Measurements from ENCODE around the gene CLINT1. TPM values are rescaled to one million over a fixed set of nuclear protein-coding genes. Genes with fewer than 3 reads are reported as not detected.

Gene CLINT1
- total RNA-seq, 1 donor from 2014 or later, result 92.1 TPM

DNA sequence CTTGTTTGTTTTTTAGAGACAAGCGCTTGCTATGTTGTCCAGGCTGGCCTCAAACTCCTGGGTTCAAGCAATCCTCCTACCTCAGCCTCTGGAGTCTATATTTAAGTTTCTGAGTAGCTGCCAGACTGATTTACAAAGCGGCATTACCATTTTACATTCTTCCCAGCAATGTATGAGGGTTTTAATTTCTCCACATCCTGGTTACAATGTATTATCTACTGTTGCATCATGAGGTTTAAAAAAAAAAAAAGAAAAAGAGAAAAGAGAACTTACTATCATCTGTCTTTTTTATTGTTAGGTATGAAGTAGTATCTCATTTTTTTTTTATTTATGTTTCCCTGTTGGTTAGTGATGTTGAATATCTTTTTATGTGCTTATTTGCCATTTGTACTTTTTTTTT is 18.9 kb upstream of the CLINT1 start:
- Mint-ChIP-seq H3K9me3 (peaks cover 5% of the 10 kb centered on the region), H3K36me3 (ENCODE audit: low read depth) (no peaks in the 10 kb centered on the region), H3K27ac (no peak overlapping the region), H3K4me1 (no peaks in the 10 kb centered on the region), H3K4me3 (no peak overlapping the region), H3K27me3 (peaks cover 3% of the 10 kb centered on the region)
- intact Hi-C loops (cut with micrococcal nuclease), result no loop called here
- no peak for DNase-seq

DNA sequence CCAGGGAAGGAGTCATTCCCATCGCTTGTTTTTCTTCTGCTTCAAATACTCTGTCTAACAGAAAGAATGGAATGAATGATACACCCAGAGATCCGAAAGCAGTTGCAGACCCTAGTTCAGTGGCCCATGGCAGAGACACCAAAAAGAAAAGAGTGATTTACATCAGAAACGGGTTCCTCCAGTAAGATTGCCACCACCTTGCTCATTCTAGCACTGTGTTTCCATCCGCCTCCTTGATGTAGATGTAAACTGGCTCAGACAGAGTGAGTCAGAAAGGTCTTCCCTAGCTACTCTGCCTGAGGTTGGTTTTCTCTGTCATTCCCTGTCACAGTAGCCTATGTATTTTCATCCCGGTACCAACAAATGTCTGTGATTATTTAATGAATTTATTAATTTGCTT is 15.9 kb upstream of the CLINT1 start:
- Mint-ChIP-seq H3K27me3 (peaks cover 3% of the 10 kb centered on the region), H3K9me3 (no peaks in the 10 kb centered on the region), H3K27ac (no peak overlapping the region), H3K4me1 (peaks cover 9% of the 10 kb centered on the region), H3K36me3 (ENCODE audit: low read depth) (no peaks in the 10 kb centered on the region), H3K4me3 (no peak overlapping the region)
- no peak for DNase-seq
- intact Hi-C loops (cut with micrococcal nuclease), result no loop called here

DNA sequence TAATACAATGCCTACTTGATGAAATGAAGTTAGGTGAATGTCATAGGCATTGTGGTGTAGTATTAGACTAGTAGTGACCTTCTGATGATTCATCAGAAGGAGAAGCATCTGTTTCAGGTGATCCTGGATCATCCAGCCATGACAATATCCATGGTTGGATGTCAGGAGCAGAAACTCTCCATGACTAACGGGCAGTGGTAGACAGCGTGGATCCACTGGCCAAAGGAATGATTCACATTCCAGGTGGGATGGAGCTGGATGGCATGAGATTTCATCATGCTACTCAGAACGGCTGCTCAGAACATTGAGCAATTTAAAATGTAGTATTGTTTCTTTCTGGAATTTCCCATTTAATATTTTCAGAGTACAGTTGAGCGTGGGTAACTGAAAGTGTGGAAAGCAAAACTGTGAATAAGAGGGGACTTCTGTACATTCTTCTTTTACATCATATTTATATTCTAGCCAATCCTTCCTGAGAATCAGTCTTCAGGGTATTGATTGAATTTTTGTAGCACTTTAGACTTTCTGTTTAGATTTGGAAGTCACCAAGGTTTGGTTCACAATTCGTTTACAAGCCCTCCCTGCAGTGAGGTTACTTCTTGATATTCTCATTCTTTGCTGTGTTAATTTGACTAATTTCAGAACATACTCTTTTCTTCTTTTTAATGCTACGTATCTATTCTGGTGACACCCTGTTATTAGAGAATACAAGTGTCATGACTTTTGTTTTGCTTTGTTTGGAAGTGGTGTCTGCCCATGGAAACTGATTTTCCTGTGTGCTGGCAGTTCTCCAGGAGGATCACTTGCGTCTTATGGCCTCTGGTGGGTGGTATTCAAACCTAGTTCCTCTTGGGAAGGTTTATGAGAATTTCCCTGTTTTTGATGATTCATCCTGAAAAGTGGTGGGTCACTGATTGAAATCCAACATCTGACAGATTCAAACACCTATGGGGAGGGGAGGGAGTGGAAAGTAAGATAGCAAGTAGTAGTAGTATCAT is 12.2 kb upstream of the CLINT1 start:
- peak overlapping the region; percentile 76 for H3K27ac Mint-ChIP-seq
- H3K27me3 Mint-ChIP-seq, result peaks cover 3% of the 10 kb centered on the region
- H3K4me3 Mint-ChIP-seq, result no peak overlapping the region
- DNase-seq, result no peak
- H3K9me3 Mint-ChIP-seq, result no peaks in the 10 kb centered on the region
- peaks cover 12% of the 10 kb centered on the region for H3K4me1 Mint-ChIP-seq
- intact Hi-C loops (cut with micrococcal nuclease), result loop anchor here (1.0 kb wide), 1 partner anchor 13 kb away; no protein-coding TSS in a partner anchor
- no peaks in the 10 kb centered on the region for H3K36me3 Mint-ChIP-seq (ENCODE audit: low read depth)

GRCh38 chr5:157867751-157868387 is 8.9 kb upstream of the CLINT1 start:
- H3K4me1 Mint-ChIP-seq, result peaks cover 15% of the 10 kb centered on the region
- H3K9me3 Mint-ChIP-seq, result no peaks in the 10 kb centered on the region
- no peak for DNase-seq
- no peaks in the 10 kb centered on the region for H3K27me3 Mint-ChIP-seq
- H3K36me3 Mint-ChIP-seq (ENCODE audit: low read depth), result no peaks in the 10 kb centered on the region
- intact Hi-C loops (cut with micrococcal nuclease), result no loop called here
- no peak overlapping the region for H3K27ac Mint-ChIP-seq
- no peak overlapping the region for H3K4me3 Mint-ChIP-seq

DNA sequence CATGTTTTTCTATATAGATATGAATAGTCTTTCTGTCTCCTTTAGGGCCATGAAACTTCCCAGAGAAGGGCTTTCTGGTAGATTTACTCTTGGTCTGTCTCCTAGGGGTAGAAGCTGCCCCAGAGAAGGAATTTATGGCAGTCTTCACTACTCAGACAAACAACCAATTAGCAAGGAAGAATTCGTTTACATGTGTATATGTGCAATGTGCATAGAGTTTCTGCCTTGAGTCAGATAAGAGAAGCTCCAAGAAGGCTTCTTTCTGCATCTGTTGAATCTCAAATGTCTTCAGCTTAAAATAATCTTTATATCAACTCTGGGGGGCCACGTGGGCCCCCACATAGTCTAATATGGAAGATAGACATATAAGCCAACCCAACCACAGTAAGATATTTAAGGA is 7.6 kb upstream of the CLINT1 start:
- Mint-ChIP-seq H3K4me1 (peaks cover 16% of the 10 kb centered on the region), H3K36me3 (ENCODE audit: low read depth) (no peaks in the 10 kb centered on the region), H3K27me3 (no peaks in the 10 kb centered on the region), H3K27ac (no peak overlapping the region), H3K4me3 (no peak overlapping the region), H3K9me3 (no peaks in the 10 kb centered on the region)
- intact Hi-C loops (cut with micrococcal nuclease), result no loop called here
- no peak for DNase-seq

DNA sequence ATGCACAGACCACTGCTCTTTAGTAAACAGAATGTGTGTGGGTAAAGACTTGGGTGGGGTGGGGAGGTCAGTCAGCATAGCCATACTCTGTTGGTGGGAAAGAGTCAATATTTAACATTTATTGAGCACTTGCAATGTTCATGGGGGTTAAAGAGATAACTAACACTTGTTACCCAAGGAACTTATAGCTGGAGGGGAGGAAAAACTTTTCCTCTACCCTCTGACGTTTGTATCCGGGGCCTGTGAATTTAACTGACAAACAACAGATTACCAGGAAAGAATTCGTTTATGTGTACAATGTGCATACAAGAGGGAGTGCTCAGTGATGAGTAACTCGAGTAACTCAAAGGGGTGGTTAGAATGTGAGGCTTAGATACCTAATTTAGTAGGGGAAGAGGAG is 6.8 kb upstream of the CLINT1 start:
- intact Hi-C loops (cut with micrococcal nuclease), result no loop called here
- H3K9me3 Mint-ChIP-seq, result no peaks in the 10 kb centered on the region
- no peaks in the 10 kb centered on the region for H3K27me3 Mint-ChIP-seq
- no peaks in the 10 kb centered on the region for H3K36me3 Mint-ChIP-seq (ENCODE audit: low read depth)
- no peak overlapping the region for H3K4me3 Mint-ChIP-seq
- H3K4me1 Mint-ChIP-seq, result peaks cover 17% of the 10 kb centered on the region
- H3K27ac Mint-ChIP-seq, result no peak overlapping the region
- DNase-seq, result no peak

- no peaks in the 10 kb centered on the region for H3K36me3 Mint-ChIP-seq (ENCODE audit: low read depth)
- intact Hi-C loops (cut with micrococcal nuclease), result no loop called here
- H3K4me1 Mint-ChIP-seq, result peaks cover 29% of the 10 kb centered on the region
- H3K9me3 Mint-ChIP-seq, result no peaks in the 10 kb centered on the region
- H3K27ac Mint-ChIP-seq, result no peak overlapping the region
- no peak for DNase-seq
- H3K4me3 Mint-ChIP-seq, result no peak overlapping the region
- no peaks in the 10 kb centered on the region for H3K27me3 Mint-ChIP-seq
Measured at GRCh38 chr5:157864067-157864466, 5.1 kb upstream of the CLINT1 start.

GRCh38 chr5:157862183-157862851 is 3.4 kb upstream of the CLINT1 start:
- Mint-ChIP-seq H3K36me3 (ENCODE audit: low read depth) (peaks cover 5% of the 10 kb centered on the region), H3K4me1 (peaks cover 38% of the 10 kb centered on the region), H3K4me3 (peak overlapping the region; percentile 6), H3K9me3 (no peaks in the 10 kb centered on the region), H3K27ac (no peak overlapping the region), H3K27me3 (no peaks in the 10 kb centered on the region)
- DNase-seq, result no peak
- intact Hi-C loops (cut with micrococcal nuclease), result no loop called here

GRCh38 chr5:157860898-157861890 is 2.2 kb upstream of the CLINT1 start:
- H3K4me1 Mint-ChIP-seq, result peaks cover 46% of the 10 kb centered on the region
- DNase-seq, result peak; percentile 65
- peaks cover 10% of the 10 kb centered on the region for H3K36me3 Mint-ChIP-seq (ENCODE audit: low read depth)
- H3K27me3 Mint-ChIP-seq, result no peaks in the 10 kb centered on the region
- peak overlapping the region; percentile 64 for H3K4me3 Mint-ChIP-seq
- peak overlapping the region; percentile 84 for H3K27ac Mint-ChIP-seq
- intact Hi-C loops (cut with micrococcal nuclease), result no loop called here
- H3K9me3 Mint-ChIP-seq, result no peaks in the 10 kb centered on the region

- intact Hi-C loops (cut with micrococcal nuclease), result loop anchor here (2.0 to 10.0 kb wide), 5 partner anchors 32 to 1598 kb away; partner anchors contain the start of gene THG1L
- no peak for DNase-seq
- no peaks in the 10 kb centered on the region for H3K9me3 Mint-ChIP-seq
- no peaks in the 10 kb centered on the region for H3K27me3 Mint-ChIP-seq
- peak overlapping the region; percentile 99 for H3K4me3 Mint-ChIP-seq
- H3K27ac Mint-ChIP-seq, result peak overlapping the region; percentile 100
- H3K4me1 Mint-ChIP-seq, result peaks cover 54% of the 10 kb centered on the region
- peaks cover 18% of the 10 kb centered on the region for H3K36me3 Mint-ChIP-seq (ENCODE audit: low read depth)
Measured at GRCh38 chr5:157859227-157859575, 256 bp upstream of the CLINT1 start.

DNA sequence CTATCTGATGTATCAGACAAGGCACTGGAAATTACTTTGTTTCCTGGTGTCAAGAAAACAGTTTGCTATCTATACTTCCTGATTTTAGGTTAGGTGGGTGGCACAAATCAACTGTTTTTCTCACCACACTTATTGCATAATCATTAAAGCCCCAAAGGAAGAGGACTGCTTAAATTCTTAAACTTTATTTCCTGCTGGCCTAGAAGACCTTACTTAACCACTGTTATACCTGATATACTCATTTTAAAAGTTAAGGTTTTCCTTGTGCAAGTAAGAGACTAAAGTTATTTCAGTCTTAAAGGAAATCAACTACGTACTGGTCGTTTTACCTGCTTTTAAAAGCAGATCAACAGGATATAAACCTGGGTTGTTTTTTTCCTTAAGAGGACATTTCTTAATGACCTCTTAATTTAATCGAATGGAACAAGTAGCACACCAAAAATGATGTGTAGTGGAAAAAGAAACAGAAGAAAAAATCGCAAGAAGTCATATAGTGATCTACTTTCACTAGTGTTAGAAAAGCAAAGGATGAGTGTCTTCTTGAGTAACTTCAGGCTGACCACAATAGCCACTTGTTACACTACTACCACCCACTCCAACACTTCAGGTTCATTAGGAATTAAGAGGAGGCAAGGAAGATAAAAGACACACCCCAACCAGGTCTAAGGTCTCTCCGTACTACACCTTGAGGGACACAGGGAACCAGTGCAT is 974 bp downstream of the CLINT1 start:
- DNase-seq, result peak; percentile 69
- Mint-ChIP-seq H3K27ac (peak overlapping the region; percentile 100), H3K27me3 (no peaks in the 10 kb centered on the region), H3K36me3 (ENCODE audit: low read depth) (peaks cover 18% of the 10 kb centered on the region), H3K9me3 (no peaks in the 10 kb centered on the region), H3K4me3 (peak overlapping the region; percentile 99), H3K4me1 (peaks cover 57% of the 10 kb centered on the region)
- intact Hi-C loops (cut with micrococcal nuclease), result loop anchor here (1.0 to 10.0 kb wide), 9 partner anchors 13 to 1599 kb away; partner anchors contain the start of gene THG1L

DNA sequence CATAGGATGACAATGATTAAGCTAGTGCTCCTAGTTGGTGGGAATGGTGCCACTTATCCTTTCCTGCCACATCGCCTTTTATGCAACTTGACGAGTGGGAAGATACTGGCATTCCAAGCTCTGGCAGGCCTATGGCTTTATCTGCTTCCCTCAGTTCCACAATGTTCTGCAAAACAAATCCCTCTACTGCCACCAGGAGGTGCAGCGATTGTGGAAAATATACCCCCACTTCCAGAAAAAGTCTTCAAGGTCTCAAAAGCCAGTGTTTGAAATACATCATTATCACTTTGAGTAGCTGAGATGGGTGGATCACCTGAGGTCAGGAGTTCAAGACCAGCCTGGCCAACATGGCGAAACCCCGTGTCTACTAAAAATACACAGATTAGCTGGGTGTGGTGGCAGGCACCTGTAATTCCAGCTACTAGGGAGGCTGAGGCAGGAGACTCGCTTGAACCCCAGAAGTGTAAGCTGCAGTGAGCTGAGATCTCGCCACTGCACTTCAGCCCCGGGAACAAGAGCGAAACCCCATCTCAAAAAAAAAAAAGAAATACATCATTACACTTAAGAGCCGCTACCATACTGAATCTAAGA is 3.4 kb downstream of the CLINT1 start:
- Mint-ChIP-seq H3K27me3 (no peaks in the 10 kb centered on the region), H3K36me3 (ENCODE audit: low read depth) (peaks cover 18% of the 10 kb centered on the region), H3K4me3 (peak overlapping the region; percentile 35), H3K9me3 (no peaks in the 10 kb centered on the region), H3K4me1 (peaks cover 51% of the 10 kb centered on the region), H3K27ac (peak overlapping the region; percentile 28)
- peak; percentile 70 for DNase-seq
- intact Hi-C loops (cut with micrococcal nuclease), result loop anchor here (5.0 to 10.0 kb wide), 2 partner anchors 258 to 1319 kb away; no protein-coding TSS in a partner anchor
